Activated CD4-positive, alpha-beta T cell treated with anti-CD3 and anti-CD28 coated beads for 36 hours (primary cell): ENCODE results near the gene WRNIP1. TPM values are rescaled to one million over a fixed set of nuclear protein-coding genes. Genes with fewer than 3 reads are reported as not detected.

Source experiments
- ATAC-seq: fragments of 200-7000 bp; cut with Tn5 transposase; one replicate; pipeline ENCODE4 v1.10.0; 2021; ENCODE audit warnings: mild to moderate bottlenecking, moderate library complexity
- CTCF ChIA-PET: fragments of 350-600 bp; sonication (Branson Sonifier 250); formaldehyde crosslinking; loops from one replicate; lab custom pipeline; 2021; ENCODE audit warnings: antibody characterized with exemption; lab: Charles Lee
- POLR2A ChIA-PET: fragments of 350-600 bp; sonication (Branson Sonifier 250); formaldehyde crosslinking; loops from one replicate; lab custom pipeline; 2021; ENCODE audit warnings: antibody characterized with exemption, inconsistent platforms; lab: Charles Lee
- DNase-seq: peaks from one replicate; pipeline ENCODE4 v3.0.0-alpha.2; 2020
- H3K27ac Mint-ChIP-seq: one replicate; pipeline ENCODE4 v1.8.0; 2021; ENCODE audit warnings: mixed read lengths
- H3K27me3 Mint-ChIP-seq: one replicate; pipeline ENCODE4 v1.8.0; 2021; ENCODE audit warnings: mixed read lengths
- H3K36me3 Mint-ChIP-seq: one replicate; pipeline ENCODE4 v1.8.0; 2021; ENCODE audit warnings: low read depth, mixed read lengths
- H3K4me1 Mint-ChIP-seq: one replicate; pipeline ENCODE4 v1.8.0; 2021; ENCODE audit warnings: mixed read lengths
- H3K4me3 Mint-ChIP-seq: one replicate; pipeline ENCODE4 v1.8.0; 2021; ENCODE audit warnings: mild to moderate bottlenecking, moderate library complexity, mixed read lengths
- H3K9me3 Mint-ChIP-seq: one replicate; pipeline ENCODE4 v1.8.0; 2021; ENCODE audit warnings: low read depth, mixed read lengths
- intact Hi-C, 2 experiments: fragments of 100-400 bp; cut with DNase I in 1 of 2; cut with micrococcal nuclease in 1 of 2; formaldehyde crosslinking; loops; one replicate each; pipeline versions ENCODE4 v1.14.2 to v1.15.1; 2022 to 2024; cut with DNase I, micrococcal nuclease
- total RNA-seq, 2 experiments: library from RNA; stranded (reverse); gene quantifications; one replicate each; pipeline ENCODE4 v1.2.3, GENCODE V29; 2021

Gene WRNIP1
- total RNA-seq, 2 experiments from 2014 or later = 41.6 to 42.3 TPM

DNA sequence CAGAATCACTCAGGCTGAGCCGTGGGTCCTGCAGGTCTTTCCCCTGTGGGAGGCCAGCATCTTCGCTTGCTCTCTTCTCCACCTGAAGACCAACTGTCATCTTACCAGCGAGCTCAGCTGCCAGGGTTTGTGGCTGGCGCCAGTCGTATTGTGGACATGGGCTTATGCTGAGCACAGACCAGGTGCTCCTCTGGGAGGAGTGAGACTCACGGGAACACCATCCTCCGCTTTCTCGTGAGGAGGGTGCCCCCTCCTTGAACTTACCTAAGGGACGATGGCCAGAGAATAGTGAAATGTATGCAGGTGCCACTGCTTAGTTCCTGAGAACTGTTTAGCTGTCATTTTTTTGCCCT is 17.1 kb downstream of the WRNIP1 start:
- POLR2A ChIA-PET = interaction anchor here (1.3 kb wide), 1 partner anchor 9 kb away, joined by 6 read pairs; no protein-coding TSS in a partner anchor
- intact Hi-C loops = no loop called here
- Mint-ChIP-seq H3K4me1 (peaks cover 19% of the 10 kb centered on the region), H3K4me3 (no peak overlapping the region), H3K36me3 (peaks cover 38% of the 10 kb centered on the region), H3K27me3 (no peaks in the 10 kb centered on the region), H3K9me3 (no peaks in the 10 kb centered on the region), H3K27ac (no peak overlapping the region)
- ATAC-seq (no peak), DNase-seq (no peak)
- CTCF ChIA-PET = interaction anchor here (0.7 to 4.3 kb wide), 5 partner anchors 9 to 238 kb away, joined by 3 to 13 read pairs (median 5); partner anchors contain the start of gene WRNIP1

DNA sequence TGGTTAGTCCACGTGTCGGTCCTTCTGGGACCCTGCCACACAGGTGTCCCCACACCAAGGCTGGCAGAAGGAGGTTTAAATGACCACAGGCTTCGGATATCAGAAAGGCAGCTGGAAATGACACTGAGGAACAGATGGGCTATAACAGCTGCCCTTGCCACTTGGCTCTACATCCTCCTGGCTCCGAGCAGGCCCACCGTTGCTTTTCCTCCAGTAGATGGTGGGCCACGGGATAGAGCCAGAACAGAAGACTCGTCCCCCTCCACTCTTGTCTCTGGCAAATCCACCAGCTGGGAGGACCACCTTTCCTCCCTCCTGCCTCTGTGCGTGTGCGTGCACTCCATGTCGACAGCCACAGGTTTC is 17.6 kb downstream of the WRNIP1 start:
- ChIA-PET CTCF (interaction anchor here (0.6 to 4.3 kb wide), 8 partner anchors 8 to 170 kb away, joined by 3 to 13 read pairs (median 4); partner anchors contain the start of genes MYLK4 and WRNIP1), POLR2A (interaction anchor here (1.3 kb wide), 1 partner anchor 9 kb away, joined by 6 read pairs; no protein-coding TSS in a partner anchor)
- Mint-ChIP-seq H3K4me3 (no peak overlapping the region), H3K9me3 (no peaks in the 10 kb centered on the region), H3K27me3 (no peaks in the 10 kb centered on the region), H3K4me1 (peaks cover 16% of the 10 kb centered on the region), H3K36me3 (peaks cover 42% of the 10 kb centered on the region), H3K27ac (no peak overlapping the region)
- ATAC-seq = no peak
- DNase-seq = no peak
- intact Hi-C loops = no loop called here

DNA sequence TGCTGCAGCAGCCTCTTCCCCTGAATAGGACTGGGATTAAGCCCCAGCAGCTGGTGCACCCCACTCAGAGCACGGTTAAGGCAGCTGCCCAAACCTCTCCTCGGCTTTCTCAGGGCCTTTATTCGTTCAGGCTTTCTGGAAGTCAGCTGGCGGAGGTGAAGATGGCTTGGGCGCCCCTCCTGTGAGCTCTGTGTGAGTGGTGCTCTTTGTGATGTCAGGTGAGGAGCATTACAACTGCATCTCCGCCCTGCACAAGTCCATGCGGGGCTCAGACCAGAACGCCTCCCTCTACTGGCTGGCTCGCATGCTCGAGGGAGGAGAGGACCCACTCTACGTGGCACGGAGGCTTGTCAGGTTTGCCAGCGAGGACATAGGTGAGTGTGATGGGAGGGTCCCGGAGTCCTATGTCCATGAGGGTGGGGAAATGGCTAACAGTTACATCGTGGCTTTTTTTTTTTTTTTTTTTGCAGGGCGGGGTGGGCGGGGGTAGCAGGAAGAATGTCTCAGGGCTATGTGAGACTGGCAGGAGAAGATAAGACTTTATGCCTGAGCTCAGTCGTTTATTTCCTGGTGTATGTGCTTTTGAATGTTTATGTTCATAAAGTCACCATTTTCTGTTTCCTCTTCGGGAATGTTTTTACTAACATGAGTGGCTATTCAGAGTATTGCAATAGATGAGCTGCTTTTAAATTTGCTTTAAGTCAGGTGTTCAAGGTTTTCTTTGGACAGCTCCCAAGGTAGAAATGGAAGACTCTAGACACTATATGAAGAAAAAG is 18.2 kb downstream of the WRNIP1 start:
- peaks cover 15% of the 10 kb centered on the region for H3K4me1 Mint-ChIP-seq
- ATAC-seq (peak; percentile 65), DNase-seq (peak; percentile 34)
- H3K4me3 Mint-ChIP-seq = no peak overlapping the region
- H3K36me3 Mint-ChIP-seq = peaks cover 45% of the 10 kb centered on the region
- no peaks in the 10 kb centered on the region for H3K27me3 Mint-ChIP-seq
- no peak overlapping the region for H3K27ac Mint-ChIP-seq
- no peaks in the 10 kb centered on the region for H3K9me3 Mint-ChIP-seq
- intact Hi-C loops = no loop called here
- ChIA-PET POLR2A (interaction anchor here (0.7 to 1.3 kb wide), 2 partner anchors 8 to 137 kb away, joined by 5 to 6 read pairs; no protein-coding TSS in a partner anchor), CTCF (interaction anchor here (0.6 to 4.3 kb wide), 10 partner anchors 8 to 169 kb away, joined by 3 to 13 read pairs (median 5); partner anchors contain the start of genes MYLK4 and WRNIP1)

DNA sequence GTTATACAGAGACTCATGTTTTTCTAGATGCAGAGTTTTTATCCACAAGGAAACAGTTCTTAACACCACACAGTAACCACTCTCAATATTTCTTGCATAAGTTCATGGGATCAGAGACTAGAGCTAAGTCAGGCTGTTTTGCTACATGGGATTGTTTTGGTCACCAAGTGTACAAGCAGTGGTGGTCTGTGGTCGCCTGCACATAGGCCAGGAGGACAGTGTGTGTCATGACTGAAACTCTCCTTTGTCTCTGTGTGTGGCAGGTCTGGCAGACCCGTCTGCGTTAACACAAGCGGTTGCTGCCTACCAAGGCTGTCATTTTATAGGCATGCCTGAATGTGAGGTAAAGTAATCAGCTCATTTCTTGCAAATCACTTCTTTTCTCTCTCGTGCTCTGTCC is 18.9 kb downstream of the WRNIP1 start:
- ChIA-PET CTCF (interaction anchor here (0.8 to 4.3 kb wide), 7 partner anchors 11 to 147 kb away, joined by 3 to 13 read pairs (median 5); partner anchors contain the start of gene MYLK4), POLR2A (interaction anchor here (0.7 kb wide), 1 partner anchor 136 kb away, joined by 5 read pairs; no protein-coding TSS in a partner anchor)
- H3K27me3 Mint-ChIP-seq = no peaks in the 10 kb centered on the region
- DNase-seq = no peak
- ATAC-seq = no peak
- no peak overlapping the region for H3K27ac Mint-ChIP-seq
- no peak overlapping the region for H3K4me3 Mint-ChIP-seq
- H3K4me1 Mint-ChIP-seq = peaks cover 18% of the 10 kb centered on the region
- no peaks in the 10 kb centered on the region for H3K9me3 Mint-ChIP-seq
- intact Hi-C loops = no loop called here
- peaks cover 48% of the 10 kb centered on the region for H3K36me3 Mint-ChIP-seq

DNA sequence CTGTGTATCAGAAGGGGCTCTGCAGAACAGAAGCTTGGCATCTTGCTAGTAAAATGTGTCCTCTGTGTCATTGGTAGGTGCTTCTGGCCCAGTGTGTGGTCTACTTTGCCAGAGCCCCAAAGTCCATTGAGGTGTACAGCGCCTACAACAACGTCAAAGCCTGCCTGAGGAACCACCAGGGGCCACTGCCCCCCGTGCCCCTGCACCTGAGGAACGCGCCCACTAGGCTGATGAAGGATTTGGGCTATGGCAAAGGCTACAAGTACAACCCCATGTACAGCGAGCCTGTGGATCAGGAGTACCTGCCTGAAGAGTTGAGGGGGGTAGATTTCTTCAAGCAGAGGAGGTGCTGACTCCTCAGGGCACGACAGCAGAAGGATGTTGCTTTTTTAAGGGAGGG is 19.7 kb downstream of the WRNIP1 start:
- no peaks in the 10 kb centered on the region for H3K9me3 Mint-ChIP-seq
- CTCF ChIA-PET = interaction anchor here (0.6 to 4.3 kb wide), 5 partner anchors 16 to 149 kb away, joined by 3 to 13 read pairs (median 5); no protein-coding TSS in a partner anchor
- peaks cover 22% of the 10 kb centered on the region for H3K4me1 Mint-ChIP-seq
- intact Hi-C loops = no loop called here
- no peak for ATAC-seq
- H3K36me3 Mint-ChIP-seq = peaks cover 44% of the 10 kb centered on the region
- no peak overlapping the region for H3K27ac Mint-ChIP-seq
- POLR2A ChIA-PET = no interaction called here
- no peak overlapping the region for H3K4me3 Mint-ChIP-seq
- no peak for DNase-seq
- no peaks in the 10 kb centered on the region for H3K27me3 Mint-ChIP-seq

DNA sequence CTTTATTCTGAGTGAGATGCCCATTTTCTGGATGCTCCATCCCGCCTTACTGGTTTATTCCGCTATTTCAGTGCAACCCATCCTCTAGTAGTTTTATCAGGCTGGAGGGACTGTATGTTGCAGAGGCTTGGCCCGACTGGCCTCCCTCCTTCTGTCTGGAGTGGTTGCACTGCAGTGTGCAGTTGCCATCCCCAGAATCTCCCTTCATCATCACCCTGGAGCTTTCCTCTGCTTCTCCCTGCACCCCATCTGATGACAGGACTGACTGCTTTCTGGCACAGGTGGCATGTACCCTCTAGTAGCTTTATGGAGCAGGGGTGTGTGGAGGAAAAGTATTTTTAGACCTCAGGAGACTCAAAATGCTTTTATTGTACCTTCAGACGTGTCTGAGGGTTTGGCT is 21.1 kb downstream of the WRNIP1 start:
- ATAC-seq = no peak
- POLR2A ChIA-PET = no interaction called here
- Mint-ChIP-seq H3K4me3 (no peak overlapping the region), H3K4me1 (peaks cover 24% of the 10 kb centered on the region), H3K36me3 (peaks cover 31% of the 10 kb centered on the region), H3K9me3 (no peaks in the 10 kb centered on the region), H3K27me3 (no peaks in the 10 kb centered on the region), H3K27ac (no peak overlapping the region)
- CTCF ChIA-PET = no interaction called here
- no peak for DNase-seq
- intact Hi-C loops = no loop called here

DNA sequence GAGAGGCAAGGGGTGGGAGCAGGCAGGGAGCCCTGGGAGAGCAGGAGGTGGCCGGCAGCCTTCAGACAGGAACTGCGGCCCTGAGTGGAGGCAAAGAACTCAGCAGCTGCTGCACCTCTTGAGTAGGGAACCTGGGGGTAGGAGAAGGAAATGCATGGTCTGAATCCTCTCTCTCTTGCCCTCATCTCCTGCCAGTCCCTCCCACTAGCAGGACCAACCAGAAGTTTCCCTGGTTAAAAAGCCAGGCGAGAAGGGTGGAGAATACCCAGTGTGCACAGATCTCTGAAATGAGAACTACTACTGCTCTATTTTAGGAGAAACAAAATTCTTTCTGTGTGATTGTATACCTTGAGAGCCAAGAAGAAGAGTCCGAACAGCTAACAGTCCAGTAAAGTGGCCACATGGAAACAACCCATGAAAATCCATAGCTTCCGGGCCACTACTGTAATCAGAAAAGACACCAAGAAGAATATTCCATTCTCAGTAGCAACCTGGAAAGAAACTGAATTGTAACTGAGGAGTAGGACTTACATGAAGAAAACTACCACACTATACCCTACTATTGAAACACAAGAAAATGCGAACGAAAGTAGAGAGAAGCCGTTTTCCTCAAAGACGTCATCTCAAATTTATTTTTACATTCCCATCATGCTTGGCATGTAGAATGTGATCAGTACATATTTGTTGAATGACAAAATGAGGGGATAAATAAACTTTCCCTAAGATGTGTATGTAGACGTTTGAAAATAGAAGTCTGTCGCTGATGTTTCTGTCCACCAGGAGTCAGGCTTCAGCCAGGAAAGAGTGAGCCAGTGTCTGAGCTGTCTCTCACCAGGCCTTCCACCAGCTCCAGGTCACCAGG is 25.6 kb downstream of the WRNIP1 start:
- DNase-seq (peak; percentile 83), ATAC-seq (peak; percentile 76)
- peaks cover 41% of the 10 kb centered on the region for H3K4me1 Mint-ChIP-seq
- POLR2A ChIA-PET = interaction anchor here (0.6 to 1.5 kb wide), 11 partner anchors 8 to 199 kb away, joined by 3 to 10 read pairs (median 4); partner anchors contain the start of gene SERPINB1
- peak overlapping the region; percentile 71 for H3K27ac Mint-ChIP-seq
- H3K4me3 Mint-ChIP-seq = no peak overlapping the region
- intact Hi-C loops = loop anchor here (1.0 to 5.0 kb wide), 11 partner anchors 20 to 266 kb away; partner anchors contain the start of gene SERPINB1 (in 1 of the 2)
- H3K27me3 Mint-ChIP-seq = no peaks in the 10 kb centered on the region
- CTCF ChIA-PET = interaction anchor here (0.7 to 3.0 kb wide), 40 partner anchors 8 to 273 kb away, joined by 3 to 63 read pairs (median 5); partner anchors contain the start of genes MYLK4 and SERPINB1
- peaks cover 2% of the 10 kb centered on the region for H3K9me3 Mint-ChIP-seq
- peaks cover 17% of the 10 kb centered on the region for H3K36me3 Mint-ChIP-seq

DNA sequence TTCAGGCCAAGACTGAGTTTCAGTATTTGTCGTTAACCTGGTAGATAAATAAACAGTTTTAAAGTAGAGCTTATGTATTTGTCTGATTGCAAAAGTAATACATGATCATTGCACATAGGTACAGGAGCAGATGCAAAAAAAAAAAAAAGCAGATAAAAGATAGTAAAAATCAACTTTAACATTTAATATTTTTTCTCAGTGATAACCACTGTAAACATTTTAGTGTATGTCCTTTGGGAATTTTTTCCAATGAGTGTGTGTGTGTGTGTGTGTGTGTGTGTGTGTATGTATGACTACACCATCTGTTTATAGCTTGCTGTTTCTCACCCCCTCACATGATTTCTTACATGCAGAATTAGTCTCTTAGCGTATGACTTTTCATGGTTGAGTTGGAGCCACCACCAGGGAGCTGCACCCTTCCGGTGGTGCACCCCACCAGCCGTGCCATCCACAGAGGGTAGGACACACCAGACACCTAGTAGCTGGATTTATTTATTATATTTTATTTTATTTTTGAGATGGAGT is 26.3 kb downstream of the WRNIP1 start:
- Mint-ChIP-seq H3K9me3 (peaks cover 2% of the 10 kb centered on the region), H3K4me1 (peaks cover 44% of the 10 kb centered on the region), H3K27me3 (no peaks in the 10 kb centered on the region), H3K27ac (peak overlapping the region; percentile 71), H3K36me3 (peaks cover 12% of the 10 kb centered on the region), H3K4me3 (no peak overlapping the region)
- ATAC-seq (no peak), DNase-seq (no peak)
- CTCF ChIA-PET = interaction anchor here (0.7 to 3.0 kb wide), 40 partner anchors 9 to 272 kb away, joined by 3 to 63 read pairs (median 5); partner anchors contain the start of genes MYLK4 and SERPINB1
- intact Hi-C loops = loop anchor here (1.0 to 5.0 kb wide), 11 partner anchors 21 to 266 kb away; partner anchors contain the start of gene SERPINB1 (in 1 of the 2)
- POLR2A ChIA-PET = interaction anchor here (0.6 to 1.5 kb wide), 10 partner anchors 9 to 198 kb away, joined by 3 to 10 read pairs (median 4); partner anchors contain the start of gene SERPINB1

DNA sequence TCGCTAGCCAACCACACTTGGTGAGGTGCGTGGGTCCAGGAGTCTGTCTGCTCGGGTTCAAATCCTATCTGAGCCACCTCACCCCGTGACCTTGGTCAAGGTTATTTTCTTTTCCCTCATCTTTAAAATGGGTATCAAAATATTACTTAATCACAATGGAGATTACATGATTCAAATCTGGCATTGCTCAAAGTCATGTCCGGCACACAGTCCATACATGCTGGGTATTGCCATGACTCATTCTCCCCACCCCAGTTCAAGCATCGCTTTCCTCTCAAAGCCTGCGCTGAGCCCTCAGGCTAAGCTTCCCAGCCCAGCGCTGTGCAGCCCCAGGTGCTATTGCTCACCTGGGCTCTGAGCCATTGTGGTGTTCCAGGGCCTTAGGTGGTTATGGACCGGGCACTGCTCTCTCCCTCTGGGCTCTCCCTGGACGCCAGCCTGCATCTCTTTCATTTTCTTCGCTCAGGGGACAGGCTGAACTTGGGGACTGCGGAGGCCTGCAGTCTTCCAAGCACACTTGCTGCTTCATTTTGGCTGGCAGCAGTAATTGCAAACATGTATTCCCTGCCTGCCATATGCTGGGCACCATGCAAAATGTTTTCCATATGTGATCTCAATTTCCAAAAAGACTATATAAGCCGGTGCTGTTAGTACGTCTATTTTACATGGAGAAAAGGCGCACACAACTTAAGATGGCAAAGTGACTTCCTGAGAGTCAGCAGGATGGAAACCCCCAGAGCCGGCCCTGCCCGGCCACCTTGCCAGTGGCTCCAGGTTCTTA is 27.3 kb downstream of the WRNIP1 start:
- intact Hi-C loops = loop anchor here (2.0 to 5.0 kb wide), 4 partner anchors 120 to 265 kb away; no protein-coding TSS in a partner anchor
- CTCF ChIA-PET = interaction anchor here (1.1 to 3.0 kb wide), 17 partner anchors 12 to 261 kb away, joined by 3 to 63 read pairs (median 9); partner anchors contain the start of gene SERPINB1

More for the DNA sequence above, 27.3 kb downstream of the WRNIP1 start:
- peaks cover 44% of the 10 kb centered on the region for H3K4me1 Mint-ChIP-seq
- H3K9me3 Mint-ChIP-seq = peaks cover 2% of the 10 kb centered on the region
- DNase-seq = no peak
- H3K36me3 Mint-ChIP-seq = peaks cover 8% of the 10 kb centered on the region
- H3K4me3 Mint-ChIP-seq = no peak overlapping the region
- H3K27ac Mint-ChIP-seq = peak overlapping the region; percentile 33
- ATAC-seq = no peak
- H3K27me3 Mint-ChIP-seq = no peaks in the 10 kb centered on the region
- POLR2A ChIA-PET = interaction anchor here (0.6 to 1.5 kb wide), 3 partner anchors 26 to 146 kb away, joined by 3 to 6 read pairs (median 3); no protein-coding TSS in a partner anchor
